Glutamatergic neuron (in vitro differentiated cells): ENCODE data around the gene PLA2G2F. TPM values are rescaled to one million over a fixed set of nuclear protein-coding genes. Genes with fewer than 3 reads are reported as not detected.

Source experiments
- DNase-seq: peaks from one replicate; pipeline ENCODE4 v3.0.0; 2022
- H3K27ac Mint-ChIP-seq: one replicate; pipeline ENCODE4 v1.8.0; 2020; ENCODE audit warnings: mild to moderate bottlenecking, mixed read lengths, inconsistent platforms; ENCODE audit not compliant: unreplicated experiment
- H3K27me3 Mint-ChIP-seq: one replicate; pipeline ENCODE4 v1.8.0; 2020; ENCODE audit warnings: mild to moderate bottlenecking, moderate library complexity, mixed read lengths, inconsistent platforms; ENCODE audit not compliant: unreplicated experiment
- H3K36me3 Mint-ChIP-seq: one replicate; pipeline ENCODE4 v1.8.0; 2020; ENCODE audit warnings: mild to moderate bottlenecking, mixed read lengths, inconsistent platforms; ENCODE audit not compliant: unreplicated experiment
- H3K4me1 Mint-ChIP-seq: one replicate; pipeline ENCODE4 v1.8.0; 2020; ENCODE audit warnings: mild to moderate bottlenecking, low read depth, mixed read lengths, inconsistent platforms; ENCODE audit not compliant: unreplicated experiment
- H3K4me3 Mint-ChIP-seq: one replicate; pipeline ENCODE4 v1.8.0; 2020; ENCODE audit warnings: mild to moderate bottlenecking, mixed read lengths, inconsistent platforms; ENCODE audit not compliant: unreplicated experiment
- H3K9me3 Mint-ChIP-seq: one replicate; pipeline ENCODE4 v1.8.0; 2020; ENCODE audit warnings: mild to moderate bottlenecking, moderate library complexity, mixed read lengths, inconsistent platforms; ENCODE audit not compliant: unreplicated experiment
- CTCF ChIP-seq: fragments of 200-600 bp; sonication (generic); IDR thresholded peaks from one replicate; pipeline ENCODE4 v1.5.0; 2021; ENCODE audit not compliant: partially characterized antibody, unreplicated experiment
- total RNA-seq: library from RNA; stranded (reverse); fragmentation: NEBNext Ultra II Directional; extraction: Animal tissue kit (Norgen Biotek cat#: 25700); gene quantifications from one replicate; pipeline ENCODE4 v1.2.1, GENCODE V29; 2021; ENCODE audit not compliant: unreplicated experiment

The PLA2G2F gene
- total RNA-seq, 1 donor from 2014 or later = not detected

GRCh38 chr1:20102875-20103274 lies 36.2 kb upstream of the PLA2G2F start:
- no peak for DNase-seq
- no peaks in the 10 kb centered on the region for H3K4me1 Mint-ChIP-seq
- peaks cover 3% of the 10 kb centered on the region for H3K27me3 Mint-ChIP-seq
- H3K27ac Mint-ChIP-seq = no peak overlapping the region
- no peak for TF ChIP-seq CTCF
- no peak overlapping the region for H3K4me3 Mint-ChIP-seq
- H3K9me3 Mint-ChIP-seq = peaks cover 3% of the 10 kb centered on the region
- H3K36me3 Mint-ChIP-seq = no peaks in the 10 kb centered on the region

GRCh38 chr1:20105856-20106255 lies 33.3 kb upstream of the PLA2G2F start:
- no peak for DNase-seq
- Mint-ChIP-seq H3K9me3 (no peaks in the 10 kb centered on the region), H3K27me3 (peaks cover 3% of the 10 kb centered on the region), H3K27ac (no peak overlapping the region), H3K4me1 (no peaks in the 10 kb centered on the region), H3K4me3 (no peak overlapping the region), H3K36me3 (no peaks in the 10 kb centered on the region)
- no peak for TF ChIP-seq CTCF

GRCh38 chr1:20107351-20107750 lies 31.8 kb upstream of the PLA2G2F start:
- Mint-ChIP-seq H3K27ac (no peak overlapping the region), H3K9me3 (no peaks in the 10 kb centered on the region), H3K36me3 (no peaks in the 10 kb centered on the region), H3K4me3 (no peak overlapping the region), H3K27me3 (peaks cover 3% of the 10 kb centered on the region), H3K4me1 (no peaks in the 10 kb centered on the region)
- no peak for DNase-seq
- no peak for TF ChIP-seq CTCF

GRCh38 chr1:20107796-20108195 lies 31.3 kb upstream of the PLA2G2F start:
- no peak for TF ChIP-seq CTCF
- H3K27me3 Mint-ChIP-seq = peaks cover 3% of the 10 kb centered on the region

GRCh38 chr1:20108366-20109123 lies 30.6 kb upstream of the PLA2G2F start:
- no peaks in the 10 kb centered on the region for H3K36me3 Mint-ChIP-seq
- DNase-seq = no peak
- no peak overlapping the region for H3K27ac Mint-ChIP-seq
- H3K4me3 Mint-ChIP-seq = no peak overlapping the region
- H3K4me1 Mint-ChIP-seq = no peaks in the 10 kb centered on the region
- peaks cover 3% of the 10 kb centered on the region for H3K27me3 Mint-ChIP-seq
- no peaks in the 10 kb centered on the region for H3K9me3 Mint-ChIP-seq
- TF ChIP-seq CTCF = no peak

More at GRCh38 chr1:20107796-20108195, 31.3 kb upstream of the PLA2G2F start:
- no peaks in the 10 kb centered on the region for H3K36me3 Mint-ChIP-seq
- no peaks in the 10 kb centered on the region for H3K4me1 Mint-ChIP-seq
- no peak overlapping the region for H3K27ac Mint-ChIP-seq
- H3K9me3 Mint-ChIP-seq = no peaks in the 10 kb centered on the region
- no peak overlapping the region for H3K4me3 Mint-ChIP-seq
- no peak for DNase-seq
